ENCODE data around the gene TRAM2. TPM values are rescaled to one million over a fixed set of nuclear protein-coding genes. Genes with fewer than 3 reads are reported as not detected.

The TRAM2 gene, protein sequence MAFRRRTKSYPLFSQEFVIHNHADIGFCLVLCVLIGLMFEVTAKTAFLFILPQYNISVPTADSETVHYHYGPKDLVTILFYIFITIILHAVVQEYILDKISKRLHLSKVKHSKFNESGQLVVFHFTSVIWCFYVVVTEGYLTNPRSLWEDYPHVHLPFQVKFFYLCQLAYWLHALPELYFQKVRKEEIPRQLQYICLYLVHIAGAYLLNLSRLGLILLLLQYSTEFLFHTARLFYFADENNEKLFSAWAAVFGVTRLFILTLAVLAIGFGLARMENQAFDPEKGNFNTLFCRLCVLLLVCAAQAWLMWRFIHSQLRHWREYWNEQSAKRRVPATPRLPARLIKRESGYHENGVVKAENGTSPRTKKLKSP
- total RNA-seq (2022) (9.9 and 10.1 TPM in 2 replicates), Bru-seq, nascent RNA (percentile 55 among the genes with signal in this experiment), BruChase-seq, experiment 1, labeled RNA remaining after a 6-hour chase (percentile 67 among the genes with signal in this experiment), BruChase-seq, experiment 2, labeled RNA remaining after a 2-hour chase (percentile 57 among the genes with signal in this experiment)
- long read RNA-seq, full-length matches to known transcripts: 4 of 14 reads
- long read RNA-seq, partial matches to known transcripts: 1 of 14 reads
- long read RNA-seq, other reads (novel, unspliced or antisense): 9 of 14 reads

DNA sequence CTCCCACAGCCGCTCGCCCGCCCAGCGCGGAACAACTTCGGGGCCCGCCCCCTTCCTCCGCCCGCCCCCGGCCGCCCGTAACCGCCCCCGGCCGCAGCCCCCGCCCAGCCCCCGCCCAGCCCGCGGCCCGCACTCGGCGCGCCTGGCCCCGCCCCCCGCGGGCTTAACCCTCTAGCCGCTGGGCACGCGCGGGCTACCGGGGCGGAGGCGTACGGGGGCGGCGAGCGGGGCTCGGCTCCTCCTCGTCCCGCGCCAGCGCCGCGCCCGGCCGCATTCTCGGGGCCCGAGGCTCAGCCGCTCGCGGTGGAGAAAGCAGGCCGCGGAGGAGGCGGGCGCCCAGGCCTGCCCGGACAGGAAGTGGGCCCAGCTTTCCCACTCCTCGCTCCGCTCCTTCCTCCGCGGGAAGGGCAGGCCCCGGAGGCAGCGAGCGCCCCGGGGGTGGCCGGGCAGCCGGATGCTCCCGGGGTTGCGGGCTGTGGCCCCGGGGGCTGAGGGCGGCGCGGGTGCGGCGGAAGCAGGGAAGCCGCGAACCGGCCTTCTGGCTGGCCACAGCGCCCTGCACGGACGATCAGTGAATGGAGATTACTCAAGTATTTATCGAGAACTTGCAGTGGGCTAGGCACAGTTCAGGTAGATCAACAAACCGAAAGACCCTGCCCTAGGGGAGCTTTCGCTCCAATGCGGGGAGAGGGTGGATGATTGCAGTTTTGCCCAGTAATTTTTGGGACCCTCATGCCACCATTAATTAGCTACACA lies at the start of gene TRAM2:
TRAM2 (minus strand) TSS at position 39 of the 756 bp plus-strand sequence. CDS start 145 bp downstream, outside the sequence.
- peaks cover 31% of the 10 kb centered on the region for H3K4me1 Mint-ChIP-seq (ENCODE audit: insufficient read depth, unreplicated experiment)
- TF ChIP-seq, protein P1, sequence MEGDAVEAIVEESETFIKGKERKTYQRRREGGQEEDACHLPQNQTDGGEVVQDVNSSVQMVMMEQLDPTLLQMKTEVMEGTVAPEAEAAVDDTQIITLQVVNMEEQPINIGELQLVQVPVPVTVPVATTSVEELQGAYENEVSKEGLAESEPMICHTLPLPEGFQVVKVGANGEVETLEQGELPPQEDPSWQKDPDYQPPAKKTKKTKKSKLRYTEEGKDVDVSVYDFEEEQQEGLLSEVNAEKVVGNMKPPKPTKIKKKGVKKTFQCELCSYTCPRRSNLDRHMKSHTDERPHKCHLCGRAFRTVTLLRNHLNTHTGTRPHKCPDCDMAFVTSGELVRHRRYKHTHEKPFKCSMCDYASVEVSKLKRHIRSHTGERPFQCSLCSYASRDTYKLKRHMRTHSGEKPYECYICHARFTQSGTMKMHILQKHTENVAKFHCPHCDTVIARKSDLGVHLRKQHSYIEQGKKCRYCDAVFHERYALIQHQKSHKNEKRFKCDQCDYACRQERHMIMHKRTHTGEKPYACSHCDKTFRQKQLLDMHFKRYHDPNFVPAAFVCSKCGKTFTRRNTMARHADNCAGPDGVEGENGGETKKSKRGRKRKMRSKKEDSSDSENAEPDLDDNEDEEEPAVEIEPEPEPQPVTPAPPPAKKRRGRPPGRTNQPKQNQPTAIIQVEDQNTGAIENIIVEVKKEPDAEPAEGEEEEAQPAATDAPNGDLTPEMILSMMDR (IDR thresholded peaks at IDR 0.05; ENCODE audit: unreplicated experiment): peak; percentile 26
- ChIA-PET CTCF (interaction anchor here (0.7 to 2.4 kb wide), 7 partner anchors 11 to 159 kb away, joined by 3 to 13 read pairs (median 4); no protein-coding TSS in a partner anchor), POLR2A (interaction anchor here (0.6 to 3.1 kb wide), 16 partner anchors 10 to 489 kb away, joined by 3 to 19 read pairs (median 4); partner anchors contain the start of gene EFHC1)
- peak within 1 kb of the TSS; percentile 69 for H3K4me3 Mint-ChIP-seq (ENCODE audit: unreplicated experiment)
- intact Hi-C loops (cut with micrococcal nuclease): loop anchor here (2.0 kb wide), 3 partner anchors 72 to 160 kb away; no protein-coding TSS in a partner anchor
- H3K9me3 Mint-ChIP-seq (ENCODE audit: unreplicated experiment): no peaks in the 10 kb centered on the region
- BruUV-seq (replicated peaks): TSS peak; percentile 68
- H3K27ac Mint-ChIP-seq (ENCODE audit: low read depth, unreplicated experiment): peak within 1 kb of the TSS; percentile 85
- peak; percentile 73 for DNase-seq (ENCODE audit: unreplicated experiment)
- no peaks in the 10 kb centered on the region for H3K27me3 Mint-ChIP-seq (ENCODE audit: insufficient read depth, unreplicated experiment)
- peaks cover 10% of the 10 kb centered on the region for H3K36me3 Mint-ChIP-seq (ENCODE audit: insufficient read depth, unreplicated experiment)

DNA sequence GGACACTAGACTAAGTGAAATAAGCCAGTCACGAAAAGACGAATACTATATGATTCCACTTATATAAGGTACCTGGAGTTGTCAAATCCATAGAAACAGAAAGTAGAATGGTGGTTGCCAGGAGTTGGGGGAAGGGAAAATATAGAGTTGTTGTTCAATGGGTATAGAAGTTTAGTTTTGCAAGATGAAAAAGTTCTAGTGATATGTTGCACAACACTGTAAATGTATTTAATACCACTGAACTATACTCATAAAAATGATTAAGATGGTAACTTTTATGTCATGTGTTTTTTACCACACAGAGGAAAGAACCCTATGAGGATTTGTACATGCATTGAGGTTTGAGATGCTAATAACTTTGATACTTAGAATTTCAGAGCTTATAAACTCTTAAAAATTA lies 46.0 kb upstream of the TRAM2 start:
- POLR2A ChIA-PET: no interaction called here
- no peak overlapping the region for H3K27ac Mint-ChIP-seq (ENCODE audit: low read depth, unreplicated experiment)
- intact Hi-C loops (cut with micrococcal nuclease): no loop called here
- no TSS peak for BruUV-seq (replicated peaks)
- TF ChIP-seq, protein P1 (IDR thresholded peaks at IDR 0.05; ENCODE audit: unreplicated experiment): no peak
- H3K4me3 Mint-ChIP-seq (ENCODE audit: unreplicated experiment): no peak overlapping the region
- H3K4me1 Mint-ChIP-seq (ENCODE audit: insufficient read depth, unreplicated experiment): peaks cover 6% of the 10 kb centered on the region
- CTCF ChIA-PET: interaction anchor here (1.1 to 1.4 kb wide), 2 partner anchors 29 to 30 kb away, joined by 3 to 6 read pairs; no protein-coding TSS in a partner anchor
- no peaks in the 10 kb centered on the region for H3K36me3 Mint-ChIP-seq (ENCODE audit: insufficient read depth, unreplicated experiment)
- no peaks in the 10 kb centered on the region for H3K9me3 Mint-ChIP-seq (ENCODE audit: unreplicated experiment)
- H3K27me3 Mint-ChIP-seq (ENCODE audit: insufficient read depth, unreplicated experiment): no peaks in the 10 kb centered on the region
- DNase-seq (ENCODE audit: unreplicated experiment): no peak

DNA sequence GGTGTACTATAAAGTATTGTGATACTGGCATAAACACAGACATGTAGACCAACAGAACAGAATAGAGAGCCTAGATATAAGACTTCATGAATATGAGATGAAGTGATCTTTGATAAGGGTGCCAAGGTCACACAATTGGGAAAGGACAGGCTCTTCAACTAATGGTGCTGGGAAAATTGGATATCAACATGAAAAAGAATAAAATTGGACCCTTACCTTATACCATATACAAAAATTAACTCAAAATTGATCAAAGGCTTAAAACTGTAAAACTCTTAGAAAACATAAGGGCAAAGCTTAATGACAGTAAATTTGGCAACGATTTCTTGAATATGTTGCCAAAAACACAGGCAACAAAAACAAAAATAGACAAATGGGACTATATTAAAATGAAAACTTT lies 44.8 kb upstream of the TRAM2 start:
- DNase-seq (ENCODE audit: unreplicated experiment): no peak
- no peaks in the 10 kb centered on the region for H3K36me3 Mint-ChIP-seq (ENCODE audit: insufficient read depth, unreplicated experiment)
- ChIA-PET POLR2A (interaction anchor here (1.5 kb wide), 1 partner anchor 13 kb away, joined by 3 read pairs; no protein-coding TSS in a partner anchor), CTCF (interaction anchor here (1.1 kb wide), 1 partner anchor 31 kb away, joined by 3 read pairs; no protein-coding TSS in a partner anchor)
- peaks cover 6% of the 10 kb centered on the region for H3K4me1 Mint-ChIP-seq (ENCODE audit: insufficient read depth, unreplicated experiment)
- H3K27ac Mint-ChIP-seq (ENCODE audit: low read depth, unreplicated experiment): no peak overlapping the region
- BruUV-seq (replicated peaks): no TSS peak
- intact Hi-C loops (cut with micrococcal nuclease): no loop called here
- H3K27me3 Mint-ChIP-seq (ENCODE audit: insufficient read depth, unreplicated experiment): no peaks in the 10 kb centered on the region
- H3K4me3 Mint-ChIP-seq (ENCODE audit: unreplicated experiment): no peak overlapping the region
- H3K9me3 Mint-ChIP-seq (ENCODE audit: unreplicated experiment): no peaks in the 10 kb centered on the region
- TF ChIP-seq, protein P1 (IDR thresholded peaks at IDR 0.05; ENCODE audit: unreplicated experiment): no peak
